Thoracic aorta (tissue), 2 donors: ENCODE results near the gene TTN. TPM values are rescaled to one million over a fixed set of nuclear protein-coding genes. Genes with fewer than 3 reads are reported as not detected.
A peak's percentile ranks its signal among the peaks of the same experiment; 100 is the strongest.

Experiments
- ATAC-seq: fragments of 150-250 bp; one replicate; pipeline ENCODE4 v1.8.0; 2017; ENCODE audit warnings: low read depth; ENCODE audit not compliant: insufficient number of reproducible peaks, low FRiP score
- DNase-seq: peaks from one replicate; pipeline ENCODE4 v3.0.0-alpha.2; 2020; ENCODE audit warnings: low spot score
- H3K27ac ChIP-seq, 2 donors: fragments of 200-600 bp; sonication (generic); 1 replicate in 1 of 2; 2 replicates in 1 of 2; pipeline ENCODE4 v1.5.1; 2016; ENCODE audit warnings: mild to moderate bottlenecking in 2 of 2, moderate library complexity in 2 of 2
- H3K27me3 ChIP-seq: fragments of 200-600 bp; sonication (generic); replicated peaks from 2 replicates; pipeline ENCODE4 v1.6.0; 2016; ENCODE audit warnings: mild to moderate bottlenecking; ENCODE audit not compliant: insufficient read depth
- H3K36me3 ChIP-seq: fragments of 200-600 bp; sonication (generic); one replicate; pipeline ENCODE4 v1.5.1; 2016
- H3K4me1 ChIP-seq, 2 donors: fragments of 200-600 bp; sonication (generic); 1 replicate in 1 of 2; 2 replicates in 1 of 2; pipeline versions ENCODE4 v1.5.1 to v1.6.0; 2016; ENCODE audit warnings: low read depth in 2 of 2, mild to moderate bottlenecking in 1 of 2; ENCODE audit not compliant: control insufficient read depth in 1 of 2
- H3K4me3 ChIP-seq: fragments of 200-600 bp; sonication (generic); 2 replicates; pipeline ENCODE4 v1.5.1; 2016; ENCODE audit warnings: mild to moderate bottlenecking
- H3K9me3 ChIP-seq: fragments of 200-600 bp; sonication (generic); 2 replicates; pipeline ENCODE4 v1.5.1; 2016
- total RNA-seq, 2 donors: library from RNA; depleted of rRNA; stranded (reverse); fragments of >200 nt; gene quantifications; one replicate each; pipeline versions ENCODE4 v1.1.0 to v1.2.3, GENCODE V29; 2016
- TF ChIP-seq, protein P1 (sequence below): fragments of 200-600 bp; sonication (generic); IDR thresholded peaks from one replicate; pipeline ENCODE4 v1.5.1; 2019; ENCODE audit warnings: antibody characterized with exemption

The TTN gene
- total RNA-seq, 2 donors from 2014 or later: 7.0 to 16.4 TPM

DNA sequence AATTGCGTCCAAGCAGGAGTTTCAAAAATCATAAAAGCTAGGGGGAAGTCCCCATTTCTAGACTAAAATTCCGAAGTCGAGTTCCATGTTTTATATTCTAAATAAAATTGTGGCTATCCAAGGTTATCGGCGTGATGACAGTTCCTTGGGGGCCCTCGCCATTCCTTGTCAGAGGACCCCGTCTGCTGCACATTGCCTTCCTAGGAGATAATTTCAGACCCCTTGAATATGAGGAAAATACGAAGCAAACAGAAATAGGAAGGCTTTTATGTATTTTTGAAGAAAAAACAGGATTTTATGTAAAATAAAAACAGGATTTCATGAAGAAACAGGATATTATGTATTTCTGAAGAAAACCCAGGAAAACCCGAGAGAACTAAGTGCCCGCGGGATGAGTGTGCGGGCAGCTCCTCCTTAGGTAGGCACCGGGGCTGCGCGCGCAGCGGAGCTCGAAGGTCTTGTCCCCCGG lies 327.4 kb downstream of the TTN start:
- ATAC-seq (no peak), DNase-seq (no peak)
- TF ChIP-seq, protein P1, sequence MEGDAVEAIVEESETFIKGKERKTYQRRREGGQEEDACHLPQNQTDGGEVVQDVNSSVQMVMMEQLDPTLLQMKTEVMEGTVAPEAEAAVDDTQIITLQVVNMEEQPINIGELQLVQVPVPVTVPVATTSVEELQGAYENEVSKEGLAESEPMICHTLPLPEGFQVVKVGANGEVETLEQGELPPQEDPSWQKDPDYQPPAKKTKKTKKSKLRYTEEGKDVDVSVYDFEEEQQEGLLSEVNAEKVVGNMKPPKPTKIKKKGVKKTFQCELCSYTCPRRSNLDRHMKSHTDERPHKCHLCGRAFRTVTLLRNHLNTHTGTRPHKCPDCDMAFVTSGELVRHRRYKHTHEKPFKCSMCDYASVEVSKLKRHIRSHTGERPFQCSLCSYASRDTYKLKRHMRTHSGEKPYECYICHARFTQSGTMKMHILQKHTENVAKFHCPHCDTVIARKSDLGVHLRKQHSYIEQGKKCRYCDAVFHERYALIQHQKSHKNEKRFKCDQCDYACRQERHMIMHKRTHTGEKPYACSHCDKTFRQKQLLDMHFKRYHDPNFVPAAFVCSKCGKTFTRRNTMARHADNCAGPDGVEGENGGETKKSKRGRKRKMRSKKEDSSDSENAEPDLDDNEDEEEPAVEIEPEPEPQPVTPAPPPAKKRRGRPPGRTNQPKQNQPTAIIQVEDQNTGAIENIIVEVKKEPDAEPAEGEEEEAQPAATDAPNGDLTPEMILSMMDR: no peak
- Histone ChIP-seq H3K27ac (peak overlapping the region; percentile 93 to 98), H3K4me1 (peaks cover 45 to 63% of the 10 kb centered on the region in 2 donors), H3K27me3 (no peaks in the 10 kb centered on the region), H3K36me3 (no peaks in the 10 kb centered on the region), H3K4me3 (peak overlapping the region; percentile 83), H3K9me3 (no peaks in the 10 kb centered on the region)

DNA sequence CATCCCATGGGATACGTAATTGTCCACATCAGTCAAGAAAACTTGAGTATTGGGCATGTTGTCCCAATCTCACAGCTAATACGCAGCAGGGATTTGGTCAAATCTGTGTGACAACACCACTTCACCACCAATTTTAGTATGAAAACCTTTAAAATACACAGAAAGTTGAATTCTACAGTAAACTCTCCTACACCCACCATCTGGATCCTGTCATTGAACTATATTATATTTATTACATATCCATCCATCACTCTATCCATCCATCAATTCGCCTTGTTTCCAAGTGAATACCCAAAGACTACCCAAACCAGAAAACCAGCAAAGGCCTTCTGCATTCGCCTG lies 328.0 kb downstream of the TTN start:
- peak overlapping the region; percentile 93 to 98 for H3K27ac ChIP-seq
- ATAC-seq (no peak), DNase-seq (no peak)
- no peaks in the 10 kb centered on the region for H3K36me3 ChIP-seq
- peak overlapping the region; percentile 83 for H3K4me3 ChIP-seq
- TF ChIP-seq, protein P1: no peak
- no peaks in the 10 kb centered on the region for H3K9me3 ChIP-seq
- H3K27me3 ChIP-seq: no peaks in the 10 kb centered on the region
- peaks cover 41 to 58% of the 10 kb centered on the region in 2 donors for H3K4me1 ChIP-seq

DNA sequence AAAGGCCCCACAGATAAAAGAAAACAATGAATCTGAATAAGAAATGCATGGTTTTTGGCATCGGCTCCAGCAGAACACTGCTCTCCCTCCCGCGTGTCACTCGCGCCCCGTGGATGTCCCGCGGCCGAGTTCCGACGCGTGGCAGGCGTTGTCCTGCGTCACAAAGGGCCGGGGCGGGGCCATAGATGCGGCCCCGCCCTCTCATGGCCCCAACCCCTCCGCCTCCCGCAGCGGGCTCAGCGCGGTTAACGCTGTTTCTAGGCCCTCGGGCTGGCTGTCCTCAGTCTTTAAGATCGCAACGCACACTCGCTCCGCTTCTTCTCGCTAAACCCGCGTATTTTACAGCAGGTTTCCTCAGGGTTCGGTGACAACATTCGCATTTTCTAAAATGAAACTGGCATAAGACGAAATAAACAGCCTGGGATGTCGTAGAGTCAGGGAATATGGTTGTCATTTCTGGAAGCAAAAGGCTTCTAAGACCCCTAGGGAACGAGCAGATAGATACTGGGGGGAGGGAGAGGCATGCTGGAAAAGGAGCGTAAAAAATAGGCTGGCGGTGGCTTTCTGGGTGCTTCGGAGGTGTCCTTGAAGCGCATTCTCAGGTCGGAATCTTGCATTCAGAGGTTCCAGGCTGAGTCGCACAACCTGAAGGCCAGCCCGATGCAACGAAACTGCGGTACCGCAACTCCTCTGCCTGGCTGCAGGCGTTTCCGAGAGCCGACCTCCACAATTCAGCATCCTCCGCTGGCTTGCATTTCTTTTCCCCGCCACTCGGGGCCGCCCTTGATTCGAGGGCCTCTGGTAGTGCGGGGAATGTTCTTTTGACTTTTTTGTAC lies 328.6 kb downstream of the TTN start, which contains the start of gene FKBP7:
TSS of gene FKBP7 (minus strand) at position 162 of the 836 bp plus-strand sequence. CDS start at position 61, 101 bp downstream.
- Histone ChIP-seq H3K27ac (peak within 1 kb of the TSS; percentile 93 to 98), H3K4me3 (peak within 1 kb of the TSS; percentile 83), H3K9me3 (no peaks in the 10 kb centered on the region), H3K27me3 (no peaks in the 10 kb centered on the region), H3K36me3 (no peaks in the 10 kb centered on the region), H3K4me1 (peaks cover 40 to 52% of the 10 kb centered on the region in 2 donors)
- TF ChIP-seq, protein P1: peak; percentile 38
- ATAC-seq: peak; percentile 60
- peak; percentile 41 for DNase-seq

DNA sequence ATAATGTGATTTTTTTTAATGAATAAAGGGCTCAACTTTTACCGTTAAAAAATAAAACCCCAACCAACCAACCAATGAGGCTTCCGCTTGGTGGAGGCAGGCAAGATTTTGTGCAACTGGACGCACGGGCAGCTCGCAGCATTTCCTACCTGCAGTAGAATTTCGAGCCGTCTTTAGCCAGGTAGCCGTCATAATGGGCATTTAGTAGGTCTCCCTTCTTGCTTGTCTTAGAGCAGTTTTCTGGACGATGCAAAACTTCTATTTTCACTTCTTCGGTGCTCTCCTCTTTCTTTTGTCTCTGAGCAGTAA lies 329.1 kb downstream of the TTN start:
- H3K9me3 ChIP-seq: no peaks in the 10 kb centered on the region
- no peak for DNase-seq
- peak overlapping the region; percentile 83 for H3K4me3 ChIP-seq
- ATAC-seq: no peak
- peaks cover 35 to 47% of the 10 kb centered on the region in 2 donors for H3K4me1 ChIP-seq
- H3K36me3 ChIP-seq: no peaks in the 10 kb centered on the region
- no peaks in the 10 kb centered on the region for H3K27me3 ChIP-seq
- H3K27ac ChIP-seq: peak overlapping the region; percentile 93 to 98
- TF ChIP-seq, protein P1: no peak

DNA sequence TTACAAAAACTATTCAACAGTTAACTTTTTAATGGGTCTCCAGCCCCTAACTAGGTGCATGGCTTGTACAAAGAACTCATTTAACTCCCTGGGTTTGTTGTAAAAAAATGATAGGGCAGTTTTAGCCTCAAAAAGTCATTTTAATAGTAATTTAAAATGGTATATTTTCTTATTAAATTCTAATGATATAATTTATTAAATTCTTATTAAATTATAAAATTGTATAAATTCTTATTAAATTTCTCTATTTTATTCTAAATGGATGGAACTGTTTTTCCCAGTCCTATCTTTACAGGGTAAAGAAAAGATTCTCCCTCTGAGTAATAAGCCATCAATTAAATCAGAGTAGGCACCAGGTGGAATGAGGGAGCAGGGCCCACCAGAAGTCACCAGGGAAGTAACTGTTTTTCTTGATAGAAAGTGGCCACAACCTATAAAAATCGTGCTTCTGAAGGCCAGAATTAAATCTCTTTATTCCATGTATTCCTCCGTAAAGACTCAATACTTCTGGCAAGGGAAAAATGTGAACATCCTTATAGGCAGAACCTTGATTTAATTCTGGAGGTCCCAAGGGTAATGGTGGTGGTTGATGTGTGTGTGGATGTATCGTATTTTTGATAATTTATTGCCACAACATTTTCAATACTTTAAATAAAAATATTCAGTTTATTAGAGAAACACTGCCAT lies 329.6 kb downstream of the TTN start:
- Histone ChIP-seq H3K4me1 (peaks cover 30 to 42% of the 10 kb centered on the region in 2 donors), H3K27ac (peak overlapping the region; percentile 93 to 98)
- TF ChIP-seq, protein P1: no peak

More for the DNA sequence above, 329.6 kb downstream of the TTN start:
- Histone ChIP-seq H3K27me3 (no peaks in the 10 kb centered on the region), H3K9me3 (no peaks in the 10 kb centered on the region), H3K4me3 (peak overlapping the region; percentile 83), H3K36me3 (no peaks in the 10 kb centered on the region)
- ATAC-seq (no peak), DNase-seq (no peak)
